GM18873 (cell line): ENCODE results near the gene TRIM37.
"Not testable (repeated sequence)": the region's sequence is repeated elsewhere in the genome, so short reads cannot be mapped to it uniquely, and the experiment has no call there.

Experiments
- ATAC-seq: cut with Tn5 transposase; IDR thresholded peaks from one replicate; pipeline ENCODE4 v1.9.1; 2021; ENCODE audit warnings: mild to moderate bottlenecking, moderate library complexity, moderate number of reproducible peaks; ENCODE audit not compliant: unreplicated experiment, low FRiP score

TRIM37 gene

DNA sequence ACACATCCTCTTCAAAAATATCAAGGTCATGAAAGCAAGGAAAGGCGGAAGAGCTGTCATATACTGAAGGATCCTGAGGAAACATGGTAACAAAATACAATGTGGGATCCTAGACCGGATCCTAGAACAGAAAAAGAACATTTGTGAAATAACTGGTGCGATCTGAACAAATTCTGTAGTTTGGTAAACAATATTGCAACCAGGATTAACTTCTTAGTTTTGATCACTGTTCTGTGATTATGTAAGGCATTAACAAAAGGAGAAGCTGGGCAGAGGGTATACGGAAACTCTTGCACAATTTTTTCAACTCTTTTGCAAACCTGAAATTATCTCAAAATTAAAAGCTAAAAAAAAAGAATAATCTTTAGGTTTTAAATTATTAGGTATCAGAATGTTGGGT lies 109.7 kb downstream of the TRIM37 start:
- ATAC-seq: no peak

GRCh38 chr17:58995247-58995940 lies 111.3 kb downstream of the TRIM37 start:
- ATAC-seq: no peak

- no peak for ATAC-seq
Observed at GRCh38 chr17:58993311-58993710, 113.4 kb downstream of the TRIM37 start.

- ATAC-seq: no peak
Observed at GRCh38 chr17:58991718-58992331, 114.9 kb downstream of the TRIM37 start.

- no peak for ATAC-seq
Observed at GRCh38 chr17:58989629-58990028, 117.1 kb downstream of the TRIM37 start.

DNA sequence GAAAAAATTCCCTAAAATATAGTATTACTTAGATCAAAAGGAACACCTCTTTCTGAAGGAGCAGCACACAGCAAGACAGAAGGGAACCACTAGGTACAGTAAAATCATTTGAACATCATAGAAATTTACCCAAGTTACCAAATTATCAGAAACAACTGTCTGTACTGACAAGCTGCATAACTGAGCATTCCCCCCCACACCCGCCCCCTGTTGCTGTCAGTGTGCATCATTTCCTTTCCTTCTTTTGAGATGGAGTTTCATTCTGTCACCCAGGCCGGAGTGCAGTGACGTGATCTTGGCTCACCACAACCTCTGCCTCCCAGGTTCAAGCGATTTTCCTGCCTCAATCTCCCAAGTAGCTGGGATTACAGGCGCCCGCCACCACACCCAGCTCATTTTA lies 120.7 kb downstream of the TRIM37 start:
- ATAC-seq: no peak

DNA sequence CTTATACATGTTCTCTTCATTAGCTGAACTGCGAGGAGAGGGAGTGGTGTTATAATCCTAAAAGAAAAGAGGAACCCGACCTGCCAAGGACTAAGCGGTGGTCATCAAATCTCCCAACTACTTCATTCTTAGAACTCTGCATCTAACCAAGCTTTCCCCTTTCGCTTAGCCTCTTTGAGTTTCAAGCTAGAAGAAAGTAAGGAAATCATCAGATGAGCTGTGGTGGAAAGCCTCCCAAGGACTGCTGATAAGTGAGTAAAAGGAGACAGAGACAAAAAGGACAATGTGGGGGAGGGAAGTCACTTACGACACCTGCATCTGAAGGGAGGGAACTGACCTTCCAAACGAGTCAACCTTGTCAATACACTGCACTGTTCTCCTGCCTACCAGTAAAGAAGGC lies 121.3 kb downstream of the TRIM37 start:
- ATAC-seq: no peak

DNA sequence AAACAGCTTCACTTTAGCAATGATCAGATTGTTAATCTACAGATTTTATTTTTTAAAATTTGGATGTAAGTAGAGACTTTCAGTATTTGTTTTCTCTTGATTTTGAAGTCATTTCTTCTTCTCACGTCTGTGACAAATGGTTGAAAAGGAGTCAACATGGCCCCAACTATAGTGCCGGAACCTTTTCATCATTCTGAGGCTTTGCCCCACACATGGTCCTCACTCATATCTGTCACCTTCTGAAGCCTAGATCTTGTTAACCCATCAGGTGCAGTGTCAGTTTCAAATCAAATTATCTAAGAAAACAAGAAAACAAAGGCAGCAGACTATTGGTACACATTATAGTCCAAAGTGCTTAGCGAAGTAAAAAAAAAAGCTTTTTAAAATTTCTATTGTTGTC lies 124.1 kb downstream of the TRIM37 start:
- no peak for ATAC-seq

DNA sequence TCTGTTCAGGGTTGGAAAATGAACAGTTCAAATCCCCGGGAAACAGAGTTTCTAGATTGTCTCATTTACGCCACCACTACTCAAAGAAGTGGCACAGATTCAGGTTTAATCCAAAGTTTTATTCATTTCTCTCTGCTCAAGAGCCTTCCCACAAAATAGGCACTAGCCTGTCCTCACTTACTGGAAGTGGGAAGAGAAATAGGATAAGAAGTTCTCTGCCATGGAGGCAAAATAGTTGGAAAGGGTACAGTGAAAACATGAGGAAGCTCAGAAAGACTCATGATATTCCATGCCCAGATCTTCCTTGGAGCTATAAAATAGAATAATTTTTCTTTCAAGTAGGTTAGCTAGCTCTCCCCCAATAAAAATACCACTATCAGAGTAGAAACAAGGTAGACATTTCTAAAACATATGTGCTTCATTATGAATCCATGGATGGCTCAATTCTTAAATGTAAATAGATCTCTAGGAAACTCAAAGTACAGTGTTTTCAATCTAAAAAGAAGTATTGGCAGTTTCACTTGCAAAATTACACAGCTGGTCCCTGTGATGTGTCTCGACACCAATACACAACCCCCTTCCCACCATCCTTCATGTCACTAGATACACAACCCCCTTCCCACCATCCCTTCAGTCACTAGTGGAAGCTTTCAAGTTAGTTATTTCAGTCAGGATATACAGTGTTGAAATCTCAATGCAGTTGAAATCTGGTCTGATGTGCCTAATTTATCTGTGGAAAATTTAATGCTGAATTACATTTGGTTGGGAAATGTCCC lies 125.8 kb downstream of the TRIM37 start:
- no peak for ATAC-seq

DNA sequence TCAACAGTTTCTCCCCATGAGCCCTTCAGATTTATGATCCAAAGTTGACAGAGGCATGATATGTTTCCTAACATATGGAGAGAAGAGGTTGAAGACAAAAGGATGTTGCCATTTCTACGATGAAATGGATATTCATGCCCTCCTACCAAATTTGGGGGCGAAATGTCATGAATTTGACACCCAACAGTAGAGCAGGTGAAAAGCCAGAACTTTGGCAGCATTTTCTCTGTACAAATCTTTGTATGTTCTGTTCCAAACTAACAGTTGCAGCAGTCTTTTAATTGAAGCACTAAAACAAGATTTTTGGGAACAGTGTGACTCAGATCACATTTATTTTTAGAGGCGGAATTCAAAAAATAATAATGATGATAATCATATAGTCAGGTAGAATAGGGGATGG lies 130.1 kb downstream of the TRIM37 start:
- no peak for ATAC-seq

DNA sequence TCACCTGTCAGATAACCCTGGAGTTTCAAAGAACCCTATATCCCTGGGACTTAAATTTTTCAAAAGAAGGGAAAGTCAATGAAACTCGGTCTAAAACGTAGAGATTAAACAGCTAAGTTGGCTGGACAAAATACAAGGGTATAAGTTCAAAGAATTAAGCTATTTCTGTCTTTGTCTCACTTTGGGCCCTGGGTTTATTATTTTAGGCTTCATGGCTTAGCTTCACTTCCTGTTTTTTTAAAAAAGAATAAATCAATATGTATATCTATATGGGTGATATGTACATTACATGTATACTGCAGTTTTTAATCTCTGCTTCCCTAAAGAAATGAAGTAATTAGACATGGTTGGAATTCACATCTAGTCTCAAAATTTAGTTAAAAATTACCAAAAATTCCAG lies 132.3 kb downstream of the TRIM37 start:
- ATAC-seq: no peak

GRCh38 chr17:58970609-58971450 lies 135.8 kb downstream of the TRIM37 start:
- no peak for ATAC-seq

GRCh38 chr17:58969612-58970011 lies 137.1 kb downstream of the TRIM37 start:
- ATAC-seq: no peak

DNA sequence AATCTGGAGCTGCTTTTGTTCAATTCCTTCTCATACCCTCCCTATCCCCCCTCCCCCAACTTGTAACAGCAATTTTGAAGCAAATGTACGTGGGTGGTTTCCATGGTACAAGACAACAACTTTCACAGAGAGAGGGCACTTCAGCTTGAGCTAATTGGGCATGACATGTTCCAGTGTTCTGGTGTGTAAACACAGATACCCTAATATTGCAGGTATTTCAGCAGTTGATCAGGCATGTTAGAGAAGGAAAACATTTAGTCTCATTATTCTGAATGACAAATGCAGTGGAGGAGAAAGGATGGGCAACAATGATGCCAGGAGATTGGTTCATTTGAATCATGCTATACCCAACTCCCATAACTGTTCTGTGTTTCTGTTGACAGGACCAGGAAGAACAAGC lies 137.5 kb downstream of the TRIM37 start:
- ATAC-seq: no peak

- ATAC-seq: no peak
Observed at GRCh38 chr17:58968426-58969061, 138.1 kb downstream of the TRIM37 start.

GRCh38 chr17:58966208-58966607 lies 140.5 kb downstream of the TRIM37 start:
- ATAC-seq: no peak

DNA sequence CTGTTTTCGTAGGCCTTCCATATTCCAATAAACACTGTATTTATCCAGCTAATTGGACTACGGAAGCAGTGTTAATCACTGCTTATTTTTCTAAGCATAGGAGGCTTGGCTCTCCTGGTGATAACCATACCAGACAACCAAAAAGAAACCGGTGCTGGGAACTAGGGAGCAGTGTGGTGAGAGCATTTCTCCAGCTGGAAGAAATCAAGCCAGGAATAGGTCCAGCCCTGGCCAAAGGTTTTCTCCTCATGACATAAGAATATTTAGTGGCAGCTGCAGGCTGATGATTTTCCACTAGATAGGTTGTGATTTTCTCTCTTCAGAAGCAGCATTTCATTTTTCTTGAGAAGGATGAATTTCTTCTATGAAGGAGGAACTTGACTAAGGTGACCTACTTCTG lies 141.5 kb downstream of the TRIM37 start:
- ATAC-seq: no peak

DNA sequence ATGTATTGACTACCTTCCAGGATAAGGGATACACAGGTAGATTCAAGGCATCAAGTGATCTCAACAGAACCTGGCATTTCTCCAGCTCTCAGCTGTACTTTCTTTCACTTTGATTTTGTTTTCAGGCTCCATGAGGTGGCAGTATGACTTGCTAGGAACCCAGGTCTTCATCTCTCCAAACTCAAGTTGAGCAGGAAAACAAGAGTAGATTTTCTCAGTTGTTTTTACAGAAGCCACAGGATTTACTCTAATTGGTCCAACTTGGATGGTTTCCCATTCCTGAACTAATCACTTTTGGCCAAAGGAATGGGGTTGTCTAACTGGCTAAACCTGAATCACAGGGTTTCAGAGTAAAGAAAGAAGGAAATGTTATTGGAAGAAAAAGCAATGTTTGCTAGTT lies 146.6 kb downstream of the TRIM37 start:
- ATAC-seq: no peak

DNA sequence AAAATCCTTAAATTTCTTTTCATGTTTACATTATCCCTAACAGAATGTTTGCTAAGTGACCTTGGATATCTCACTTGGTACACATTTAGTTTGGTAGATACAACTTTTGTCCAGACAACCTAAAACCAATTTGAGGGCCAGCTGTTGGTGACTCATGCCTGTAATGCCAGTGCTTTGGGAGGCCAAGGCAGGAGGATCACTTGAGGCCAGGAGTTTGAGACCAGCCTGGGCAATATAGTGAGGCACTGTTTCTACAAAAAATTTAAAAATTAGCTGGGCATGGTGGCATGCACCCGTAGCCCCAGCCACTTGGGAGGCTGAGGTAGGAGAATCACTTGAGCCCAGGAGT lies 149.0 kb downstream of the TRIM37 start:
- ATAC-seq: not testable (repeated sequence)

GRCh38 chr17:58956997-58957724 lies 149.5 kb downstream of the TRIM37 start:
- ATAC-seq: no peak
